HG02763 (cell line): ENCODE data around the gene KCNK16.
A peak's percentile ranks its signal among the peaks of the same experiment; 100 is the strongest.
"Not testable (repeated sequence)": the region's sequence is repeated elsewhere in the genome, so short reads cannot be mapped to it uniquely, and the experiment has no call there.

Experiments
- ATAC-seq: cut with Tn5 transposase; IDR thresholded peaks from one replicate; pipeline ENCODE4 v1.9.1; 2021; ENCODE audit warnings: mild to moderate bottlenecking, moderate library complexity; ENCODE audit not compliant: unreplicated experiment

Gene KCNK16

GRCh38 chr6:39312912-39313525 is 9.5 kb downstream of the KCNK16 start:
- ATAC-seq = no peak

DNA sequence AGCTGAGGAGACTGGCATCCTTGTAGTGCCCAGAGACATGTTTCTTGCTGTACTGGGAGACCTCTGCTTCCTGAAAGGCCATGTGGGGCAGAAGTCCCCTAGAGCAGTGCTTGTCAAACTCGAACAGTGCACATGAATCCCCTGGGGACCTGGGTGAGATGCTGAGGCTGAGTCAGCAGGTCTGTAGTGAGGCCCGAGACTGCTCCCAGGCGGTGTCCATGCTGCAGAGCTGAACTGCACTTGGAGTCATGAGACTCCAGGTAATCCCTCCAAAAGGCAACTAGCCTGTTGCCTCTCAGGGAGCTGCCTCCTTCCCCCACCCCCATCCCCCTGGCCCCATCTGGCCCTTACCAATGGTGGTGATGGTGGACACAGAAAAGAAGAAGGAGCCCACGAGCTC is 12.0 kb downstream of the KCNK16 start:
- no peak for ATAC-seq

- no peak for ATAC-seq
These were observed 12.5 kb downstream of the KCNK16 start for GRCh38 chr6:39309942-39310531.

GRCh38 chr6:39307462-39307861 is 15.0 kb downstream of the KCNK16 start:
- ATAC-seq = no peak

DNA sequence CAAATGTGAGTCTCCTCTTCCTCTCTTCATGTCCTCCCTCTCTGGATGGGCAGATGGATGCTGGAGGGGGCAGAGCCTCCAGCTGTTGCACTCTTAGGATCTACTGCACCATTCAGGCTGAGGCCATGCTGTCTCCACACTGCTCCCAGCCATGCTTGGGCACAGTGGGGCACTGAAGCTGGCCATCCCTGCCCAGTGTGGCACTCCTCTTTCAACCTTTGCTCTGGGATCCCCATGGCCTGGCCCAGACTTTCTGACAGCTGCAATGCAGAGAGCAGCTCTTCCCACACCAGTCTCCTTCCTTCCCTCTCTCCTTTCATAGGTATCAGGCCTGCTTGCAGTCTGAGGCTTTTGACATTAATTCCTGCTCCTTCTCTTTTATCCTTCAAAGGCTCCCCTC is 17.6 kb downstream of the KCNK16 start:
- no peak for ATAC-seq

DNA sequence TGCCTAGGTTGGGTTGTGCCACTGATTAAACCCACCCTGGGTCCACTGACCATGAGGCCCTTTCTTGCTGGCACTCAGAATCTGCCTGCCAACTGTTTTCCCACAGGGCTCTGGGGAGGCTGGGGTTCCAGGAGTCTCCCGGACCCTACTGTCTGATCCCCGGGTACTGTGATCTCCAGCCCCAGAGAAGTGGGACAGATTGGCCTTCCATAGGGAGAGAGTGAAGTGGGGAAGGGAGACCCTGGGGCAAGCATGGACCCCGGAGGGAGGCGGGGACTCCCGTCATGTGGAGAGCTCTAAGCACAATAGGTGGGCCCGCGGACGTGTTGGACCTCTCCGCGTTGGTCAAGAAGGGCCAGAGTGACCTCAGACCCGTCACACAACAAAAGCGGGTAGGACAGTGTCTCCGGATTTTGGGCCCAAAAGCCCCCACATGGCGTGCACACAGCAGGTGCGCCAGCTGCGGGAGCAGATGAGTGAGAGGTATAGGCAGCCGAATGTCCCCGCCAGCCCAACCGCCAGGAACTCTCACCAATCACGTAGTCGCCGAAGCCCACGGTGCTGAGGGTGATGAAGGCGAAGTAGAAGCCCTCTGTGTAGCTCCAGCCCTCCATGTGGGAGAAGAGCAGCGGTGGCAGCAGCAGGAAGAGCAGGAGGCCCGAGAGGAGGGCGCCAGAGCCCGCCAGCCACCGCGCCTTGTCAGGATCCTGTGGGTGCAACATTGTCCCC is 18.9 kb downstream of the KCNK16 start:
- ATAC-seq = no peak

DNA sequence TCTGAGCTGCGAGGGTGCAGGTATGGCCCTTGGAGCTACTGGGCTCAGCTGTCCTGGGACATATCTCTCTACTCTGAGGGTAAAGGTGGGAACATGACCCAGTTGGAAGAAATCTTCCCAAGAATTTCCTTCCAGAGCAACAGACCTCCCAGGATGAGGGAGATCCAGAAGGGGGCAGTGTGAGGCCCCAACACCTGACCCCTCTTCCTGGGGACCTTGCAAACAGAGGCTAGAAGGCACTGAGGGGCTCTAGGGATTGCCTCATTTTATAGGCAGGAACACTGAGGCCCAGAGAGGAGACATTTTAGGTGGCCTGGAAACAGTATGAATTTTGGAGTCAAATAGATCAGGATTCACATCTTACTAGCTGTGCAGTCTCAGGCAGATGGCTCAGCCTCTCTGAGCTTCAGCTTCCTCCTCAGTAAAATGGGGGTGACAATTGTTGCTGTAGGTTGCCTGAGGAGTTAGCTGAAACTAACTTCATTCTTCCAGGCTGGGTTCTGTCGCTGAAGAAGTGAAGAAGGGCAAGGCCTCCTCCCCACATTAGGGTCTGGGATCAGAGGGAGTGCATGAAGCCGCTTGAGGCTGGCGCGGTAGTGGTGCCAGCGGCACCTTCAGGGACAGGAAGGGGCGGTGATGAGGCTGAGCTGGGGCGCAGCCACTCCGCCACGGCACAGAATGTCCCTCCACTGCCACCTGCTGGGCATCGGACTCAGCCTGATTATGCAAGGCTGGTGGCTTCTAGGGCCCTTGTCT is 19.7 kb downstream of the KCNK16 start:
- ATAC-seq = peak; percentile 71

- no peak for ATAC-seq
These were observed 20.5 kb downstream of the KCNK16 start for GRCh38 chr6:39302011-39302410.

- ATAC-seq = no peak
These were observed 20.9 kb downstream of the KCNK16 start for GRCh38 chr6:39301606-39302005.

DNA sequence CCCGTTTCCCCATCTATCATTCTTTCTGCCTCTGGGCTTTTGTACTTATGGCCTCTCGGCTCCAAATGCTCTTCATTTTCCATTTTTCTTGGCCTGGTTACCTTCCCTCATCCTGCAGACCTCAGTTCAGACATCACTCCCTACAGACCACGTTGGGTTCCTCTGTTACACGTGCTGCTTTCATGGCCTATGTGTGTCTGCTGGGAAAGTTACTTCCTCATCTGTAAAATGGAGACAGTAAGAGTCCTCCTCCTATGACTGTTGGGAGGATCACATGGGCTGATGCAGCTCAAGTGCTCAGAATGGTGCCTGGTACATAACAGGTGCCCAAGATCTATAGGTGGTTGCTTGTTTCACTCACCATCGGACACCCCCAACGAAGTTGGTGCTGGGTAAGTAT is 21.8 kb downstream of the KCNK16 start:
- ATAC-seq = no peak

DNA sequence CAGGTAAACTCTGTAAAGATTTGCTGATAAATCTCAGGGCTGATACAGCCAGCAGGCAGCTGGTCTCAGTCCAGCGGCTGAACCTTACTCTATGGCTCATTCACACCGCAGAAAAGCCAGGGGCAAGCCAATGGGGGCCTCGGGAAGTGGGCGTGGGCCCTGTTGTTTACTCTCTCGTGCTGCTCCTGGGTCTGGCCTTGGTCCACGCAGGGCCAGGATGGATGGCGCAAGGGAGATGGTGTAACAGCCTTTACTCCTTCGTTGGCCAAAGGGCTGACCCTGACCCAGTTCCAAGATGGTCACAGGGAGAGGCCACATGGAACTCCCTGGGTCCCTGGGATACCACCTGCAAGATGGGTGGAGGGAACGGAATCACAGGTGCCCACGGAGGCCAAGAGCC is 24.4 kb downstream of the KCNK16 start:
- ATAC-seq = no peak

DNA sequence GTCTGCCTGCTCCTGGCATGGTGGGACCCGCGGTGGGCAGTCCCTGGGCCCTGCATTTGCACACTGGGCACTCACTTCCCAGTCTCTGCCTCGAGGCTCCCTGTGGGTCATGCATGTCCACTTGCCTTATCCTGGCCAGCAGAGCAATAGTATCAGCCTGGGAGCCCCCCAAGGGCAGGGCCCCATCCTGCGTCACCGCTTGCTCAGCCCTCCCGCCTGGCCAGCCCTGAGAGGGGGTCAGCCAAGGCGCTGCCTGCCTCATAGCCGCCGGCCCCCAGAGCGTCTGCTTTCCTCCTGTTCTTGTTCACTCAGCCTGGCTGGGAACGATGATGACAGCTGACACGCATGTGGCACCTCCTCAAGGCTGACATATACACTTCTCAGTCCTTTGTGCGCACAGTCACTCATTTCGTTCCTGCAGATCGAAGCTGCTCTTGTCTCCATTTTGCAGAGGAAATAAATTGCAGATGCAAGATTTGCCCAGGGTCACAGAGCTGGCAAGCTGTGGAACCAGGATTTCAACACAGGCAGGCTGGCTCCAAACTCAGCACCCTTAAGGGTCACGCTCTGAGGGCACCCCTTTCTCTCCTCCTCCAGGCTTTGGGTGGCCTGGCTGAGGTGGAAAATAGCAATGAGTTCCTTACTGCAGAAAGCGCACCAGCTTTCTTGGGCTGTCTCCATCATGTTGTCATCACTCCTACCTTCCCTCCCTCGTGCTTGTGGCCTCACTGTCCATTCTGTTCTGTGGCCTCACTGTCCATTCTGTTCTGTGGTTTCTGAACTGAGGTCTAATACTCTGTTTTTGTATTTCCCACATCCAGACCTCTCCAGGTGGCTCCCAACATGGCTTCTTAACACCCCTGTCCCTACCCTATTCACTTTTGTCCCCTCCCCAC is 25.5 kb downstream of the KCNK16 start:
- ATAC-seq = no peak

GRCh38 chr6:39295611-39296011 is 26.9 kb downstream of the KCNK16 start:
- ATAC-seq = no peak

GRCh38 chr6:39294899-39295298 is 27.6 kb downstream of the KCNK16 start:
- ATAC-seq = no peak

GRCh38 chr6:39294133-39294532 is 28.4 kb downstream of the KCNK16 start:
- ATAC-seq = no peak

- no peak for ATAC-seq
These were observed 29.9 kb downstream of the KCNK16 start for GRCh38 chr6:39292637-39293036.

DNA sequence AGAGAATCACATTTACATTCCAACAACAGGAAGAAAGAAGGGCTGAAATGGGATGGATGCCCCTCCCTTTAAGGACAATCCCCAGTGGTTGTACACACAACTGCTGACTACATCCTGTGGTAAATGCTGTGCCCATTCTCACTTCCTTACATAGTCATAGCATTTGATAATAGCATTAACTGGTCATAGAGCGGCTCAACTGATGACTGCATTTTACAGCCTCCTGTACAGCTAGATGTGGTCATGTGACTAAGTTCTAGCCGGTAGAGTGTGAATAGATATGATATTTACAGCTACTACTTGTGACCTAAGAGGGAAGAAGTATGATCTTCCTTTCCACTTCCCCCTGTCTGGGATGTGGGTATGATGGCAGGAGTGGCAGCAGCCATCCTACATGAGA is 33.0 kb downstream of the KCNK16 start:
- ATAC-seq = no peak

DNA sequence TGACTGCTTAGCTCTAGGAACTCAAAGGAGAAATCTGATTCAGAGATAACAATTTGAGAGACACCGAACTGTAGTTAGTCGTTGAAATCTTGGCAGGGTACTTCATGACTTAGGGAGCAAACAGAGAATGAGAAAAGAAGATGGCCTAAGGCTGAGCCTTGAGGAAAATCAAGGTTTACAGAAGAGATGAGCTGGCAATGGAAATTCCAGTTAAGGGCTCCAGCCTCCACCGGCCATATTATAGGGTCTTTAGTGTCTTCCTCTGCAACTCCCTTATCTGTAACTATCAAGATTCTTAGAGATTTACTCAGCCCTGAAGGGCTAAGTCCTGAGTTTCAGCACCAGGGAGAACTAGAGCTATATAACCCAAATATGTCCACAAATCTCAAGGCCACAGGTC is 34.9 kb downstream of the KCNK16 start:
- ATAC-seq = no peak

- ATAC-seq = not testable (repeated sequence)
These were observed 35.9 kb downstream of the KCNK16 start for GRCh38 chr6:39286596-39286995.

DNA sequence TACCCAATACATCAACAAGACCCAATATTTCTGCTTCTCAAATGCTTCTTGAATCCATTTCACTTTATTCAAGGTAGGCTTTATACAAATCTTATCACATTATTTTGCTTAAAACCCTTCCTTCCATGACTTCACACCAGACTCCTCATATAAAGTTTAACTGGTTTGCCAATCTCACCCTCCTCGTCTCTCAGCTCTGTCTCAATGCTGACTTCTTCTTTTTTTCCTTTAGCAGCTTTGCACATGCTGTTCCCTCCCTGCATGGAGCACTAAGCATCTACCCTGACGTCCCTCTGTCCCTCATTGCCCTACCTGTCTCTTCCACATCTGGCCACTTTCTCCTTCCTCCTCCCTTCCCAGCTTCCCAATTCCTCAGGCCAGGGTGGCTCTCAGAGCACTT is 39.7 kb downstream of the KCNK16 start:
- ATAC-seq = no peak
